Endodermal cell (in vitro differentiated cells): ENCODE data around the gene DGKB. TPM values are rescaled to one million over a fixed set of nuclear protein-coding genes. Genes with fewer than 3 reads are reported as not detected.

Source experiments
- DNase-seq: peaks from one replicate; pipeline ENCODE4 v3.0.0-alpha.2; 2017
- H3K27ac ChIP-seq: 2 replicates; pipeline ENCODE4 v1.5.1; 2013; ENCODE audit warnings: mild to moderate bottlenecking, low read depth, low read length, moderate library complexity
- H3K27me3 ChIP-seq: 2 replicates; pipeline ENCODE4 v1.6.1; 2013; ENCODE audit warnings: mild to moderate bottlenecking, low read length, moderate library complexity; ENCODE audit not compliant: insufficient read depth, control insufficient read depth, poor library complexity, severe bottlenecking
- H3K36me3 ChIP-seq: 2 replicates; pipeline ENCODE4 v1.7.0; 2013; ENCODE audit warnings: mild to moderate bottlenecking, low read length, moderate library complexity; ENCODE audit not compliant: control insufficient read depth, insufficient read depth
- H3K4me1 ChIP-seq: one replicate; pipeline ENCODE4 v1.7.0; 2013; ENCODE audit warnings: low read length; ENCODE audit not compliant: control insufficient read depth, insufficient read depth
- H3K4me3 ChIP-seq: 2 replicates; pipeline ENCODE4 v1.5.1; 2013; ENCODE audit warnings: mild to moderate bottlenecking, low read length, moderate library complexity
- H3K9ac ChIP-seq: 2 replicates; pipeline ENCODE4 v1.6.1; 2013; ENCODE audit warnings: mild to moderate bottlenecking, low read length, moderate library complexity; ENCODE audit not compliant: poor library complexity, severe bottlenecking; ENCODE audit errors: extremely low read depth
- H3K9me3 ChIP-seq: 2 replicates; pipeline ENCODE4 v1.6.1; 2013; ENCODE audit warnings: mild to moderate bottlenecking, low read length, moderate library complexity; ENCODE audit not compliant: control insufficient read depth
- H3K27ac Mint-ChIP-seq: 2 replicates; pipeline ENCODE4 v1.8.0; 2020; ENCODE audit warnings: mixed read lengths
- H3K27me3 Mint-ChIP-seq: 2 replicates; pipeline ENCODE4 v1.8.0; 2021; ENCODE audit warnings: mild to moderate bottlenecking, mixed read lengths; ENCODE audit not compliant: insufficient read depth
- H3K36me3 Mint-ChIP-seq: 2 replicates; pipeline ENCODE4 v1.8.0; 2020; ENCODE audit warnings: low read depth, mixed read lengths
- H3K4me1 Mint-ChIP-seq: 2 replicates; pipeline ENCODE4 v1.8.0; 2020; ENCODE audit warnings: mixed read lengths
- H3K4me3 Mint-ChIP-seq: 2 replicates; pipeline ENCODE4 v1.8.0; 2020; ENCODE audit warnings: mild to moderate bottlenecking, moderate library complexity, mixed read lengths
- H3K9me3 Mint-ChIP-seq: 2 replicates; pipeline ENCODE4 v1.8.0; 2020; ENCODE audit warnings: mild to moderate bottlenecking, mixed read lengths
- CTCF ChIP-seq: fragments of 200-600 bp; sonication (generic); conservative IDR thresholded peaks from 2 replicates; pipeline ENCODE4 v1.5.0; 2021; ENCODE audit warnings: antibody characterized with exemption, mild to moderate bottlenecking
- WGBS, 2 experiments: methylation state at CpG; one replicate each; pipeline versions ENCODE4 v1.1.5 to v1.1.7; 2013; ENCODE audit warnings: missing lambda C conversion rate in 2 of 2, mixed read lengths in 1 of 2; ENCODE audit not compliant: insufficient coverage in 1 of 2, insufficient read length in 1 of 2; 5-methylcytosine and 5-hydroxymethylcytosine counted together
- total RNA-seq, 2 donors: library from RNA; stranded (reverse); fragmentation: NEBNext Ultra II Directional in 1 of 2; extraction: Animal tissue kit (Norgen Biotek cat#: 25700) in 1 of 2; gene quantifications; 2 replicates in 1 of 2; 3 replicates in 1 of 2; pipeline ENCODE4 v1.2.1, GENCODE V29; 2021

The DGKB gene
- total RNA-seq, 2 donors from 2014 or later = 5.1 to 5.2 TPM

DNA sequence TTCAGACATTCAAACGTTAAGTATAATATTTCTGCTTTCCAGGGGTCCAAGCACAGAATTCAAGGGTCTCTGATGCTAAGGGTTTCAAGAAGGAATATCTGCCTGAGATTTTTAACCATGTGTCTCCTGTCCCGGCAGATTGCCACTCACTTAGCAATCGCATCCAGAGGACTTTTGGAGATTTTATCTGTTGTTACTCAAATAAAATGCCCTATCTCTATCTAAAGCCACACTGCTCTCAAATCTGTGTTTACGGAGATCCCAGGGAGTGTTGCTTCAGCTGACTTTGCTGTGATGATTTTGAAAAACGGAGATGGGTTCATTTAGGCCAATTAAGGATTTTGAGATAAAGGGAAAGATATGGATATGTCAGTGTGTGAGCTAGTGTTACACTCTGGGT lies 359.9 kb downstream of the DGKB start:
- no peak for TF ChIP-seq CTCF
- H3K4me1 Mint-ChIP-seq = peaks cover 21% of the 10 kb centered on the region

GRCh38 chr7:14521183-14521582 lies 381.4 kb downstream of the DGKB start:
- no peaks in the 10 kb centered on the region for H3K4me1 Mint-ChIP-seq
- H3K27ac Mint-ChIP-seq = no peak overlapping the region
- no peaks in the 10 kb centered on the region for H3K36me3 Mint-ChIP-seq
- H3K4me3 ChIP-seq = no peak overlapping the region
- H3K4me1 ChIP-seq = no peaks in the 10 kb centered on the region
- DNase-seq = no peak
- H3K9me3 ChIP-seq = peaks cover 5% of the 10 kb centered on the region
- peaks cover 7% of the 10 kb centered on the region for H3K9me3 Mint-ChIP-seq
- WGBS, 2 experiments = 94% methylated on average over 3 of the region's 3 CpGs; no CpG with 5 or more reads in 1 of the 2 experiments
- no peak overlapping the region for H3K9ac ChIP-seq
- H3K27ac ChIP-seq = no peak overlapping the region
- TF ChIP-seq CTCF = no peak
- H3K4me3 Mint-ChIP-seq = no peak overlapping the region
- H3K27me3 ChIP-seq = no peaks in the 10 kb centered on the region
- H3K27me3 Mint-ChIP-seq = no peaks in the 10 kb centered on the region
- no peaks in the 10 kb centered on the region for H3K36me3 ChIP-seq

More for the DNA sequence above, 359.9 kb downstream of the DGKB start:
- H3K36me3 ChIP-seq = no peaks in the 10 kb centered on the region
- Mint-ChIP-seq H3K9me3 (no peaks in the 10 kb centered on the region), H3K36me3 (no peaks in the 10 kb centered on the region), H3K27ac (no peak overlapping the region), H3K27me3 (peaks cover 13% of the 10 kb centered on the region), H3K4me3 (no peak overlapping the region)
- peaks cover 17% of the 10 kb centered on the region for H3K27me3 ChIP-seq
- no peak overlapping the region for H3K4me3 ChIP-seq
- no peak overlapping the region for H3K27ac ChIP-seq
- H3K9ac ChIP-seq = no peak overlapping the region
- no peaks in the 10 kb centered on the region for H3K9me3 ChIP-seq
- no peak for DNase-seq
- 60 to 67% methylated on average over 1 to 5 of the region's 5 CpGs for WGBS, 2 experiments
- H3K4me1 ChIP-seq = no peaks in the 10 kb centered on the region

GRCh38 chr7:14510268-14510667 lies 392.3 kb downstream of the DGKB start:
- H3K27ac Mint-ChIP-seq = no peak overlapping the region
- Histone ChIP-seq H3K27me3 (no peaks in the 10 kb centered on the region), H3K9ac (no peak overlapping the region), H3K9me3 (peaks cover 17% of the 10 kb centered on the region), H3K4me3 (no peak overlapping the region), H3K27ac (no peak overlapping the region), H3K36me3 (no peaks in the 10 kb centered on the region), H3K4me1 (no peaks in the 10 kb centered on the region)
- H3K4me3 Mint-ChIP-seq = no peak overlapping the region
- H3K4me1 Mint-ChIP-seq = no peaks in the 10 kb centered on the region
- H3K9me3 Mint-ChIP-seq = peaks cover 5% of the 10 kb centered on the region
- H3K36me3 Mint-ChIP-seq = no peaks in the 10 kb centered on the region
- DNase-seq = no peak
- 87 to 90% methylated on average over 2 of the region's 2 CpGs for WGBS, 2 experiments
- H3K27me3 Mint-ChIP-seq = peaks cover 2% of the 10 kb centered on the region
- TF ChIP-seq CTCF = no peak
